HepG2 (cell line): ENCODE data around the gene TNP2. TPM values are rescaled to one million over a fixed set of nuclear protein-coding genes. Genes with fewer than 3 reads are reported as not detected.

Source experiments
- ARHGAP35 ChIP-seq: sonication (generic); formaldehyde crosslinking; IDR thresholded peaks from 2 replicates; pipeline ENCODE4 v1.9.0; 2022; ENCODE audit warnings: mild to moderate bottlenecking, inconsistent platforms, moderate library complexity, missing genetic modification reagents, borderline replicate concordance
- DRAP1 ChIP-seq: IDR thresholded peaks from 2 replicates; pipeline ENCODE4 v1.6.1; 2016; ENCODE audit warnings: missing genetic modification reagents, missing compliant biosample characterization
- GLI4 ChIP-seq: sonication (generic); formaldehyde crosslinking; IDR thresholded peaks from 2 replicates; pipeline ENCODE4 v1.5.1; 2020; ENCODE audit warnings: missing genetic modification reagents, mild to moderate bottlenecking, moderate library complexity, borderline replicate concordance
- HDAC2 ChIP-seq: sonication (generic); formaldehyde crosslinking; IDR thresholded peaks from 2 replicates; pipeline ENCODE4 v1.4.0; 2020; ENCODE audit warnings: missing genetic modification reagents
- KAT8 ChIP-seq: IDR thresholded peaks from 2 replicates; pipeline ENCODE4 v1.6.1; 2016; ENCODE audit warnings: missing genetic modification reagents, missing compliant biosample characterization
- KDM5A ChIP-seq: fragments of 200-600 bp; sonication (generic); IDR thresholded peaks from 2 replicates; pipeline ENCODE4 v1.7.0; 2018; ENCODE audit warnings: antibody characterized with exemption, mild to moderate bottlenecking, low read length, borderline replicate concordance
- NFE2L1 ChIP-seq: sonication (generic); formaldehyde crosslinking; IDR thresholded peaks from 2 replicates; pipeline ENCODE4 v1.4.0; 2020; ENCODE audit warnings: missing genetic modification reagents, mild to moderate bottlenecking, borderline replicate concordance
- PAXIP1 ChIP-seq: sonication (generic); formaldehyde crosslinking; conservative IDR thresholded peaks from 2 replicates; pipeline ENCODE4 v1.4.0; 2020; ENCODE audit warnings: mild to moderate bottlenecking, missing genetic modification reagents, moderate library complexity
- SMARCC2 ChIP-seq: fragments of 450-650 bp; IDR thresholded peaks from 2 replicates; pipeline ENCODE4 v1.6.1; 2017; ENCODE audit warnings: antibody characterized with exemption, mild to moderate bottlenecking
- TOE1 ChIP-seq: sonication (generic); formaldehyde crosslinking; IDR thresholded peaks from 2 replicates; pipeline ENCODE4 v1.4.0; 2020; ENCODE audit warnings: mild to moderate bottlenecking, missing genetic modification reagents
- U2AF2 ChIP-seq: fragments of 200-400 bp; formaldehyde crosslinking; IDR thresholded peaks from 2 replicates; pipeline ENCODE4 v1.6.1; 2017; ENCODE audit warnings: low read depth, mild to moderate bottlenecking, low read length
- ZNF280D ChIP-seq: sonication (generic); formaldehyde crosslinking; IDR thresholded peaks from 2 replicates; pipeline ENCODE4 v1.5.1; 2020; ENCODE audit warnings: mild to moderate bottlenecking, missing genetic modification reagents
- ZNF543 ChIP-seq: sonication (generic); formaldehyde crosslinking; IDR thresholded peaks from 2 replicates; pipeline ENCODE4 v1.4.0; 2020; ENCODE audit warnings: mild to moderate bottlenecking, missing genetic modification reagents
- ZNF607 ChIP-seq: sonication (generic); formaldehyde crosslinking; IDR thresholded peaks from 2 replicates; pipeline ENCODE4 v1.5.1; 2020; ENCODE audit warnings: missing genetic modification reagents, mild to moderate bottlenecking, borderline replicate concordance
- ZNF737 ChIP-seq: sonication (generic); formaldehyde crosslinking; IDR thresholded peaks from 2 replicates; pipeline ENCODE4 v1.5.0; 2020; ENCODE audit warnings: missing genetic modification reagents, mild to moderate bottlenecking, borderline replicate concordance
- ZNF776 ChIP-seq: sonication (generic); formaldehyde crosslinking; IDR thresholded peaks from 2 replicates; pipeline ENCODE4 v1.4.0; 2020; ENCODE audit warnings: mild to moderate bottlenecking, missing genetic modification reagents
- ZNF782 ChIP-seq: sonication (generic); formaldehyde crosslinking; IDR thresholded peaks from 2 replicates; pipeline ENCODE4 v1.4.0; 2020; ENCODE audit warnings: missing genetic modification reagents, mild to moderate bottlenecking, borderline replicate concordance
- polyA plus RNA-seq, 8 experiments: library from polyadenylated mRNA; depleted of rRNA in 3 of 8; stranded (reverse) in 7 of 8; unstranded in 1 of 8; fragments of >200 nt; fragmentation: Illumina TruSeq in 4 of 8; extraction: Trizol in 4 of 8; gene quantifications; 2 replicates each; pipeline versions ENCODE4 v1.2.1 to v1.2.3, GENCODE V29; 2011 to 2016; ENCODE audit warnings: low read depth in 4 of 8, missing spikeins in 1 of 8, mixed read lengths in 1 of 8; ENCODE audit not compliant: insufficient read depth in 1 of 8
- total RNA-seq, 5 experiments: library from RNA; depleted of rRNA; stranded (reverse); fragments of >200 nt; fragmentation: Illumina TruSeq; extraction: Trizol; gene quantifications; 2 replicates each; pipeline ENCODE4 v1.2.3, GENCODE V29; 2016; ENCODE audit warnings: low read depth in 1 of 5
- TF ChIP-seq, protein P1 (sequence below): sonication (generic); formaldehyde crosslinking; IDR thresholded peaks from 2 replicates; pipeline ENCODE4 v1.5.1; 2020; ENCODE audit warnings: missing genetic modification reagents, mild to moderate bottlenecking, borderline replicate concordance
- TF ChIP-seq, protein P2 (sequence below): IDR thresholded peaks from 2 replicates; pipeline ENCODE4 v1.6.1; 2016; ENCODE audit warnings: low read depth

Gene TNP2
- total and polyA plus RNA-seq, 2 of the 13 experiments (the other 11 are each of a cell fraction or from before 2014, with no cell fraction given), result not detected

- TF ChIP-seq DRAP1 (CRISPR knock-in tag) (peak; percentile 61), ZNF543 (CRISPR knock-in tag) (no peak), TOE1 (no peak), PAXIP1 (peak; percentile 92), KDM5A (no peak), ZNF607 (CRISPR knock-in tag) (peak; percentile 84), SMARCC2 (no peak), ZNF776 (CRISPR knock-in tag) (no peak), NFE2L1 (CRISPR knock-in tag) (no peak), ZNF737 (no peak), HDAC2 (peak; percentile 91), ZNF280D (CRISPR knock-in tag) (peak; percentile 97; the same call in 1 of the 2 replicates), ARHGAP35 (no peak), U2AF2 (no peak), ZNF782 (CRISPR knock-in tag) (no peak), GLI4 (0 out of 2 replicates have a peak, but pooled peaks have one; percentile 85), KAT8 (CRISPR knock-in tag) (peak; percentile 45; the same call in 1 of the 2 replicates)
- TF ChIP-seq, protein P1, sequence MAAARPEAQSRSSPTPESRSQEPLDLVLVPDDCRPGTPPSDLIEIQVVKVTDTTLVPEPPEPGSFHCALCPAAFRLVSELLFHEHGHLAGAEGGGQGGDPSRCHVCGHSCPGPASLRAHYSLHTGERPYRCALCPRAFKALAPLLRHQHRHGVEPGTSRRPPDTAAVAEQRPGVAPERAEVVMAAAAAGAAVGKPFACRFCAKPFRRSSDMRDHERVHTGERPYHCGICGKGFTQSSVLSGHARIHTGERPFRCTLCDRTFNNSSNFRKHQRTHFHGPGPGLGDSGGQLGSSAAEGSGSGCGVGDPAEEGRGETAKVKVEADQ (CRISPR knock-in tag), result peak; percentile 97
- TF ChIP-seq, protein P2, sequence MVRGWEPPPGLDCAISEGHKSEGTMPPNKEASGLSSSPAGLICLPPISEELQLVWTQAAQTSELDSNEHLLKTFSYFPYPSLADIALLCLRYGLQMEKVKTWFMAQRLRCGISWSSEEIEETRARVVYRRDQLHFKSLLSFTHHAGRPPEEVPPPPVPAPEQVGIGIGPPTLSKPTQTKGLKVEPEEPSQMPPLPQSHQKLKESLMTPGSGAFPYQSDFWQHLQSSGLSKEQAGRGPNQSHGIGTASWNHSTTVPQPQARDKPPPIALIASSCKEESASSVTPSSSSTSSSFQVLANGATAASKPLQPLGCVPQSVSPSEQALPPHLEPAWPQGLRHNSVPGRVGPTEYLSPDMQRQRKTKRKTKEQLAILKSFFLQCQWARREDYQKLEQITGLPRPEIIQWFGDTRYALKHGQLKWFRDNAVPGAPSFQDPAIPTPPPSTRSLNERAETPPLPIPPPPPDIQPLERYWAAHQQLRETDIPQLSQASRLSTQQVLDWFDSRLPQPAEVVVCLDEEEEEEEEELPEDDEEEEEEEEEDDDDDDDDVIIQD (CRISPR knock-in tag), result peak; percentile 69
Measured at GRCh38 chr16:11309895-11310633, 40.9 kb upstream of the TNP2 start (continued).
